K562 (cell line): Measurements from ENCODE around the gene CMSS1. TPM values are rescaled to one million over a fixed set of nuclear protein-coding genes. Genes with fewer than 3 reads are reported as not detected.

Experiments used
- E2F1 ChIP-seq: sonication (generic); formaldehyde crosslinking; IDR thresholded peaks from 2 replicates; pipeline ENCODE4 v1.8.1; 2023; ENCODE audit warnings: mild to moderate bottlenecking, missing genetic modification reagents, moderate library complexity
- E2F4 ChIP-seq: sonication (generic); formaldehyde crosslinking; IDR thresholded peaks from 2 replicates; pipeline ENCODE4 v1.8.0; 2022; ENCODE audit warnings: mild to moderate bottlenecking, low read depth, missing genetic modification reagents
- GABPB1 ChIP-seq: sonication (generic); formaldehyde crosslinking; IDR thresholded peaks from 2 replicates; pipeline ENCODE4 v1.8.0; 2022; ENCODE audit warnings: mild to moderate bottlenecking, missing genetic modification reagents
- GATAD2B ChIP-seq: fragments of 450-650 bp; IDR thresholded peaks from 2 replicates; pipeline ENCODE4 v1.6.1; 2017; ENCODE audit warnings: mild to moderate bottlenecking, borderline replicate concordance
- KDM5B ChIP-seq: fragments of 200-600 bp; sonication (generic); IDR thresholded peaks from 2 replicates; pipeline ENCODE4 v1.6.1; 2012; ENCODE audit warnings: low read depth, mild to moderate bottlenecking, moderate library complexity, low read length, control low read depth, inconsistent platforms; ENCODE audit not compliant: insufficient replicate concordance
- MIER1 ChIP-seq: fragments of 450-650 bp; IDR thresholded peaks from 2 replicates; pipeline ENCODE4 v1.6.1; 2016; ENCODE audit warnings: antibody characterized with exemption, mild to moderate bottlenecking, low read depth
- NCOA4 ChIP-seq: fragments of 450-650 bp; IDR thresholded peaks from 2 replicates; pipeline ENCODE4 v1.6.1; 2018; ENCODE audit warnings: mild to moderate bottlenecking; ENCODE audit not compliant: partially characterized antibody
- NFIX ChIP-seq: fragments of 250-450 bp; sonication (Bioruptor Pico); IDR thresholded peaks from 2 replicates; pipeline ENCODE4 v1.4.0; 2020; ENCODE audit warnings: low read depth, mild to moderate bottlenecking, moderate library complexity
- POLR2G ChIP-seq: fragments of 200-400 bp; formaldehyde crosslinking; IDR thresholded peaks from 2 replicates; pipeline ENCODE4 v1.6.1; 2017; ENCODE audit warnings: low read depth, mild to moderate bottlenecking, antibody characterized with exemption, low read length, moderate library complexity
- PTTG1 ChIP-seq: fragments of 450-650 bp; IDR thresholded peaks from 2 replicates; pipeline ENCODE4 v1.6.1; 2016; ENCODE audit warnings: low read depth, mild to moderate bottlenecking, missing genetic modification characterization, missing compliant biosample characterization
- SMAD3 ChIP-seq: fragments of 450-650 bp; formaldehyde crosslinking; conservative IDR thresholded peaks from 2 replicates; pipeline ENCODE4 v1.4.0; 2020; ENCODE audit warnings: mild to moderate bottlenecking
- SNAPC5 ChIP-seq: fragments of 250-450 bp; sonication (Bioruptor Pico); IDR thresholded peaks from 2 replicates; pipeline ENCODE4 v1.8.0; 2021; ENCODE audit warnings: moderate library complexity, mild to moderate bottlenecking, inconsistent platforms
- SNRNP70 ChIP-seq: fragments of 200-400 bp; formaldehyde crosslinking; optimal IDR thresholded peaks from 2 replicates; pipeline ENCODE3; 2017; ENCODE audit warnings: low read depth, low read length
- SREBF1 ChIP-seq: fragments of 150-350 bp; IDR thresholded peaks from 2 replicates; pipeline ENCODE4 v1.6.1; 2014; ENCODE audit warnings: antibody characterized with exemption, low read depth, low read length, borderline replicate concordance
- TEAD1 ChIP-seq, 2 experiments: fragments of 450-650 bp in 1 of 2; sonication (generic) in 1 of 2; formaldehyde crosslinking; IDR thresholded peaks; 2 replicates each; pipeline versions ENCODE4 v1.4.0 to v1.8.0; 2020 to 2022; ENCODE audit warnings: mild to moderate bottlenecking in 2 of 2, missing genetic modification reagents in 1 of 2
- ZKSCAN1 ChIP-seq: fragments of 150-350 bp; IDR thresholded peaks from 2 replicates; pipeline ENCODE4 v1.6.1; 2016; ENCODE audit warnings: low read depth, low read length
- ZNF124 ChIP-seq: sonication (generic); formaldehyde crosslinking; IDR thresholded peaks from 2 replicates; pipeline ENCODE4 v1.8.1; 2022; ENCODE audit warnings: missing genetic modification reagents
- ZNF24 ChIP-seq: fragments of 450-650 bp; IDR thresholded peaks from 2 replicates; pipeline ENCODE4 v1.6.1; 2016
- ZNF277 ChIP-seq: fragments of 250-450 bp; sonication (Bioruptor Pico); IDR thresholded peaks from 2 replicates; pipeline ENCODE4 v1.8.0; 2022; ENCODE audit warnings: inconsistent platforms, mild to moderate bottlenecking, moderate library complexity, borderline replicate concordance
- ZNF586 ChIP-seq: fragments of 450-650 bp; formaldehyde crosslinking; conservative IDR thresholded peaks from 2 replicates; pipeline ENCODE4 v1.4.0; 2020; ENCODE audit warnings: mild to moderate bottlenecking, moderate library complexity
- polyA plus RNA-seq, 8 experiments: library from polyadenylated mRNA; depleted of rRNA in 4 of 8; stranded (reverse) in 5 of 8; unstranded in 3 of 8; fragments of >200 nt; fragmentation: Nextera tagmentation in 2 of 8; fragmentation: Illumina TruSeq in 1 of 8; extraction: Ambion mirVana in 2 of 8; extraction: Trizol in 1 of 8; gene quantifications; 2 replicates each; pipeline versions ENCODE4 v1.2.1 to v1.2.3, GENCODE V29; 2011 to 2014; ENCODE audit warnings: inconsistent platforms in 1 of 8, missing spikeins in 1 of 8
- total RNA-seq, 7 experiments: library from RNA; depleted of rRNA in 6 of 7; stranded (reverse); fragments of >200 nt in 6 of 7; fragmentation: Illumina TruSeq in 2 of 7; extraction: Trizol in 2 of 7; gene quantifications; 2 replicates each; pipeline versions ENCODE4 v1.2.1 to v1.2.3, GENCODE V29; 2011 to 2021; ENCODE audit warnings: low replicate concordance in 1 of 7
- TF ChIP-seq, protein P1 (sequence below): IDR thresholded peaks from 3 replicates; pipeline ENCODE4 v1.6.1; 2011; ENCODE audit warnings: borderline replicate concordance, mild to moderate bottlenecking; ENCODE audit not compliant: insufficient read length, insufficient read depth
- TF ChIP-seq, protein P2 (sequence below): fragments of 450-650 bp; IDR thresholded peaks from 2 replicates; pipeline ENCODE4 v1.6.1; 2017; ENCODE audit warnings: mild to moderate bottlenecking, moderate library complexity

Gene CMSS1
- total and polyA plus RNA-seq, 9 of the 15 experiments (the other 6 are each of a cell fraction or from before 2014, with no cell fraction given): 46.9 to 109 (median 72.3) TPM

DNA sequence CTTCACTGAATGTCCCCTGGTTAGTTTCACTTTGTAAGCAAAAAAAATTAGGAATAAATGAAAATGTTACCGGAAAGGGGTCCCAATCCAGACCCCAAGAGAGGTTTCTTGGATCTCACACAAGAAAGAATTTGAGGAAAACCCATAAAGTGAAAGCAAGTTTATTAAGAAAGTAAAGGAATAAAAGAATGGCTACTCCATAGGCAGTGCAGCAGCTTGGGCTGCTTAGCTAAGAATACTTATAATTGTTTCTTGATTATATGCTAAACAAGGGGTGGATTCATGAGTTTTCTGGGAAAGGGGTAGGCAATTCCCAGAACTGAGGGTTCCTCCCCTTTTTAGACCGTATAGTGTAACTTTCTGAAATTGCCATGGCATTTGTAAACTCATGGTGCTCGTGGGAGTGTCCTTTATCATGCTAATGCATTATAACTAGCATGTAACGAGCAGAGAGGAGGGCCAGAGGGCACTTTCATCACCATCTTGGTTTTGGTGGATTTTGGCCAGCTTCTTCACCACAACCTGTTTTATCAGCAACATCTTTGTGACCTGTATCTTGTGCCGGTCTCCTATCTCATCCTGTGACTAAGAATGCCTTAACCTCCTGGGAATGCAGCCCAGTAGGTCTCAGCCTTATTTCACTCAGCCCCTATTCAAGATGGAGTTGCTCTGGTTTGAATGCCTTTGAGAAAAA, 41.0 kb upstream of the CMSS1 start (continued):
- no peak for TF ChIP-seq ZNF277 (CRISPR knock-in tag)
- peak in 1 of 2 experiments; percentile 99; a peak in 2 of 4 replicates for TF ChIP-seq TEAD1 (CRISPR knock-in tag; IDR thresholded peaks at IDR 0.05)
- no peak for TF ChIP-seq POLR2G
- no peak for TF ChIP-seq GATAD2B
- TF ChIP-seq MIER1: no peak
- TF ChIP-seq, protein P1, sequence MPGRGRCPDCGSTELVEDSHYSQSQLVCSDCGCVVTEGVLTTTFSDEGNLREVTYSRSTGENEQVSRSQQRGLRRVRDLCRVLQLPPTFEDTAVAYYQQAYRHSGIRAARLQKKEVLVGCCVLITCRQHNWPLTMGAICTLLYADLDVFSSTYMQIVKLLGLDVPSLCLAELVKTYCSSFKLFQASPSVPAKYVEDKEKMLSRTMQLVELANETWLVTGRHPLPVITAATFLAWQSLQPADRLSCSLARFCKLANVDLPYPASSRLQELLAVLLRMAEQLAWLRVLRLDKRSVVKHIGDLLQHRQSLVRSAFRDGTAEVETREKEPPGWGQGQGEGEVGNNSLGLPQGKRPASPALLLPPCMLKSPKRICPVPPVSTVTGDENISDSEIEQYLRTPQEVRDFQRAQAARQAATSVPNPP: no peak
- no peak for TF ChIP-seq E2F4 (CRISPR knock-in tag)
- no peak for TF ChIP-seq ZNF124 (CRISPR knock-in tag)
- no peak for TF ChIP-seq ZNF24
- TF ChIP-seq ZNF586: peak; percentile 89
- peak; percentile 100 for TF ChIP-seq SMAD3 (CRISPR knock-in tag)
- no peak for TF ChIP-seq SREBF1
- no peak for TF ChIP-seq NCOA4
- TF ChIP-seq NFIX: peak; percentile 84
- TF ChIP-seq E2F1 (CRISPR knock-in tag): no peak
- no peak for TF ChIP-seq SNRNP70
- TF ChIP-seq SNAPC5 (CRISPR knock-in tag): peak; percentile 84; the same call in 1 of the 2 replicates
- TF ChIP-seq ZKSCAN1: peak; percentile 54; the same call in 1 of the 2 replicates
- peak; percentile 100 for TF ChIP-seq PTTG1 (tag)
- no peak for TF ChIP-seq KDM5B
- no peak for TF ChIP-seq GABPB1 (CRISPR knock-in tag)
- TF ChIP-seq, protein P2, sequence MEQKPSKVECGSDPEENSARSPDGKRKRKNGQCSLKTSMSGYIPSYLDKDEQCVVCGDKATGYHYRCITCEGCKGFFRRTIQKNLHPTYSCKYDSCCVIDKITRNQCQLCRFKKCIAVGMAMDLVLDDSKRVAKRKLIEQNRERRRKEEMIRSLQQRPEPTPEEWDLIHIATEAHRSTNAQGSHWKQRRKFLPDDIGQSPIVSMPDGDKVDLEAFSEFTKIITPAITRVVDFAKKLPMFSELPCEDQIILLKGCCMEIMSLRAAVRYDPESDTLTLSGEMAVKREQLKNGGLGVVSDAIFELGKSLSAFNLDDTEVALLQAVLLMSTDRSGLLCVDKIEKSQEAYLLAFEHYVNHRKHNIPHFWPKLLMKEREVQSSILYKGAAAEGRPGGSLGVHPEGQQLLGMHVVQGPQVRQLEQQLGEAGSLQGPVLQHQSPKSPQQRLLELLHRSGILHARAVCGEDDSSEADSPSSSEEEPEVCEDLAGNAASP: no peak
